ENCODE measurements around the gene TM2D1.
"Not testable (repeated sequence)": the region's sequence is repeated elsewhere in the genome, so short reads cannot be mapped to it uniquely, and the experiment has no call there.

The TM2D1 gene

GRCh38 chr1:61743431-61743705 is 18.4 kb upstream of the TM2D1 start:
- peak overlapping the region; percentile 88 for H3K4me3 ChIP-seq (ENCODE audit: low read depth, low read length)
- peak overlapping the region; percentile 85 for H3K9ac ChIP-seq (ENCODE audit: low read depth, low read length)
- H3K4me1 ChIP-seq (ENCODE audit: control insufficient read depth, insufficient read depth, low read length) = peaks cover 14% of the 10 kb centered on the region
- peaks cover 2% of the 10 kb centered on the region for H3K36me3 ChIP-seq (ENCODE audit: control insufficient read depth, insufficient read depth, low read length)
- H3K9me3 ChIP-seq (ENCODE audit: control insufficient read depth, insufficient read depth, low read length) = no peaks in the 10 kb centered on the region
- H3K27me3 ChIP-seq (ENCODE audit: control insufficient read depth, insufficient read depth, low read length) = no peaks in the 10 kb centered on the region

GRCh38 chr1:61742620-61743430 is 17.9 kb upstream of the TM2D1 start:
- Histone ChIP-seq H3K9me3 (ENCODE audit: control insufficient read depth, insufficient read depth, low read length) (no peaks in the 10 kb centered on the region), H3K27me3 (ENCODE audit: control insufficient read depth, insufficient read depth, low read length) (no peaks in the 10 kb centered on the region), H3K9ac (ENCODE audit: low read depth, low read length) (peak overlapping the region; percentile 85), H3K4me1 (ENCODE audit: control insufficient read depth, insufficient read depth, low read length) (peaks cover 14% of the 10 kb centered on the region), H3K4me3 (ENCODE audit: low read depth, low read length) (peak overlapping the region; percentile 88), H3K36me3 (ENCODE audit: control insufficient read depth, insufficient read depth, low read length) (peaks cover 2% of the 10 kb centered on the region)

GRCh38 chr1:61741711-61742619 is 17.0 kb upstream of the TM2D1 start, which contains the start of gene PATJ:
PATJ (plus strand) TSS chr1:61742480; CDS start chr1:61762893, 20,413 bp downstream.
- Histone ChIP-seq H3K9me3 (ENCODE audit: control insufficient read depth, insufficient read depth, low read length) (no peaks in the 10 kb centered on the region), H3K4me3 (ENCODE audit: low read depth, low read length) (peak within 1 kb of the TSS; percentile 88), H3K4me1 (ENCODE audit: control insufficient read depth, insufficient read depth, low read length) (peaks cover 9% of the 10 kb centered on the region), H3K27me3 (ENCODE audit: control insufficient read depth, insufficient read depth, low read length) (no peaks in the 10 kb centered on the region), H3K9ac (ENCODE audit: low read depth, low read length) (peak within 1 kb of the TSS; percentile 85), H3K36me3 (ENCODE audit: control insufficient read depth, insufficient read depth, low read length) (peaks cover 2% of the 10 kb centered on the region)

GRCh38 chr1:61740751-61741700 is 16.1 kb upstream of the TM2D1 start:
- peak overlapping the region; percentile 88 for H3K4me3 ChIP-seq (ENCODE audit: low read depth, low read length)
- peaks cover 2% of the 10 kb centered on the region for H3K36me3 ChIP-seq (ENCODE audit: control insufficient read depth, insufficient read depth, low read length)
- H3K9ac ChIP-seq (ENCODE audit: low read depth, low read length) = no peak overlapping the region
- no peaks in the 10 kb centered on the region for H3K27me3 ChIP-seq (ENCODE audit: control insufficient read depth, insufficient read depth, low read length)
- peaks cover 4% of the 10 kb centered on the region for H3K4me1 ChIP-seq (ENCODE audit: control insufficient read depth, insufficient read depth, low read length)
- H3K9me3 ChIP-seq (ENCODE audit: control insufficient read depth, insufficient read depth, low read length) = no peaks in the 10 kb centered on the region

GRCh38 chr1:61732726-61733125 is 7.8 kb upstream of the TM2D1 start:
- Histone ChIP-seq H3K36me3 (ENCODE audit: control insufficient read depth, insufficient read depth, low read length) (no peaks in the 10 kb centered on the region), H3K4me1 (ENCODE audit: control insufficient read depth, insufficient read depth, low read length) (no peaks in the 10 kb centered on the region), H3K4me3 (ENCODE audit: low read depth, low read length) (no peak overlapping the region), H3K27me3 (ENCODE audit: control insufficient read depth, insufficient read depth, low read length) (no peaks in the 10 kb centered on the region), H3K9me3 (ENCODE audit: control insufficient read depth, insufficient read depth, low read length) (no peaks in the 10 kb centered on the region), H3K9ac (ENCODE audit: low read depth, low read length) (no peak overlapping the region)

GRCh38 chr1:61730679-61731078 is 5.7 kb upstream of the TM2D1 start:
- not testable (repeated sequence) for H3K9ac ChIP-seq (ENCODE audit: low read depth, low read length); H3K36me3 ChIP-seq (ENCODE audit: control insufficient read depth, insufficient read depth, low read length); H3K4me3 ChIP-seq (ENCODE audit: low read depth, low read length); H3K4me1 ChIP-seq (ENCODE audit: control insufficient read depth, insufficient read depth, low read length); H3K27me3 ChIP-seq (ENCODE audit: control insufficient read depth, insufficient read depth, low read length); H3K9me3 ChIP-seq (ENCODE audit: control insufficient read depth, insufficient read depth, low read length)

- no peaks in the 10 kb centered on the region for H3K4me1 ChIP-seq (ENCODE audit: control insufficient read depth, insufficient read depth, low read length)
- no peaks in the 10 kb centered on the region for H3K9me3 ChIP-seq (ENCODE audit: control insufficient read depth, insufficient read depth, low read length)
- no peak overlapping the region for H3K9ac ChIP-seq (ENCODE audit: low read depth, low read length)
- H3K36me3 ChIP-seq (ENCODE audit: control insufficient read depth, insufficient read depth, low read length) = no peaks in the 10 kb centered on the region
- no peaks in the 10 kb centered on the region for H3K27me3 ChIP-seq (ENCODE audit: control insufficient read depth, insufficient read depth, low read length)
- no peak overlapping the region for H3K4me3 ChIP-seq (ENCODE audit: low read depth, low read length)
Observed at GRCh38 chr1:61727544-61727943, 2.6 kb upstream of the TM2D1 start.

- Histone ChIP-seq H3K9ac (ENCODE audit: low read depth, low read length) (peak overlapping the region; percentile 96), H3K4me1 (ENCODE audit: control insufficient read depth, insufficient read depth, low read length) (no peaks in the 10 kb centered on the region), H3K4me3 (ENCODE audit: low read depth, low read length) (peak overlapping the region; percentile 93), H3K27me3 (ENCODE audit: control insufficient read depth, insufficient read depth, low read length) (no peaks in the 10 kb centered on the region), H3K36me3 (ENCODE audit: control insufficient read depth, insufficient read depth, low read length) (no peaks in the 10 kb centered on the region), H3K9me3 (ENCODE audit: control insufficient read depth, insufficient read depth, low read length) (no peaks in the 10 kb centered on the region)
Observed at GRCh38 chr1:61724506-61724812, 482 bp downstream of the TM2D1 start.

- H3K4me1 ChIP-seq (ENCODE audit: control insufficient read depth, insufficient read depth, low read length); H3K9me3 ChIP-seq (ENCODE audit: control insufficient read depth, insufficient read depth, low read length); H3K27me3 ChIP-seq (ENCODE audit: control insufficient read depth, insufficient read depth, low read length); H3K36me3 ChIP-seq (ENCODE audit: control insufficient read depth, insufficient read depth, low read length); H3K4me3 ChIP-seq (ENCODE audit: low read depth, low read length); H3K9ac ChIP-seq (ENCODE audit: low read depth, low read length): not testable (repeated sequence)
Observed at GRCh38 chr1:61718996-61719663, 5.8 kb downstream of the TM2D1 start.

- H3K27me3 ChIP-seq (ENCODE audit: control insufficient read depth, insufficient read depth, low read length) = no peaks in the 10 kb centered on the region
Observed at GRCh38 chr1:61711969-61712368, 13.0 kb downstream of the TM2D1 start.

GRCh38 chr1:61711257-61711656 is 13.7 kb downstream of the TM2D1 start:
- H3K9me3 ChIP-seq (ENCODE audit: control insufficient read depth, insufficient read depth, low read length); H3K4me3 ChIP-seq (ENCODE audit: low read depth, low read length); H3K9ac ChIP-seq (ENCODE audit: low read depth, low read length); H3K27me3 ChIP-seq (ENCODE audit: control insufficient read depth, insufficient read depth, low read length); H3K4me1 ChIP-seq (ENCODE audit: control insufficient read depth, insufficient read depth, low read length); H3K36me3 ChIP-seq (ENCODE audit: control insufficient read depth, insufficient read depth, low read length): not testable (repeated sequence)

More at GRCh38 chr1:61711969-61712368, 13.0 kb downstream of the TM2D1 start:
- H3K4me1 ChIP-seq (ENCODE audit: control insufficient read depth, insufficient read depth, low read length) = no peaks in the 10 kb centered on the region
- H3K9ac ChIP-seq (ENCODE audit: low read depth, low read length) = no peak overlapping the region
- no peak overlapping the region for H3K4me3 ChIP-seq (ENCODE audit: low read depth, low read length)
- H3K9me3 ChIP-seq (ENCODE audit: control insufficient read depth, insufficient read depth, low read length) = no peaks in the 10 kb centered on the region
- H3K36me3 ChIP-seq (ENCODE audit: control insufficient read depth, insufficient read depth, low read length) = no peaks in the 10 kb centered on the region

All from iPS-15b (cell line).